CD4-positive, alpha-beta T cell (primary cell): ENCODE results near the gene PHTF1. TPM values are rescaled to one million over a fixed set of nuclear protein-coding genes. Genes with fewer than 3 reads are reported as not detected.

Source experiments
- ATAC-seq: fragments of 200-7000 bp; cut with Tn5 transposase; one replicate; pipeline ENCODE4 v1.10.0; 2022; ENCODE audit warnings: mild to moderate bottlenecking; ENCODE audit not compliant: poor library complexity
- CTCF ChIA-PET: fragments of 350-600 bp; sonication (Branson Sonifier 250); formaldehyde crosslinking; loops from one replicate; lab custom pipeline; 2021; ENCODE audit warnings: antibody characterized with exemption, inconsistent platforms; lab: Charles Lee
- POLR2A ChIA-PET: fragments of 350-600 bp; sonication (Branson Sonifier 250); formaldehyde crosslinking; loops from one replicate; lab custom pipeline; 2021; ENCODE audit warnings: antibody characterized with exemption, inconsistent platforms; lab: Charles Lee
- DNase-seq, 14 experiments: peaks; one replicate each; pipeline ENCODE4 v3.0.0-alpha.2; 2013 to 2020; ENCODE audit warnings: mixed read lengths in 2 of 14
- H3K27ac ChIP-seq, 2 donors: one replicate each; pipeline versions ENCODE4 v1.5.1 to v1.7.0; 2013; ENCODE audit warnings: low read length in 2 of 2, low read depth in 1 of 2, mild to moderate bottlenecking in 1 of 2
- H3K27me3 ChIP-seq, 2 experiments: 1 replicate in 1 of 2; 2 replicates in 1 of 2; pipeline versions ENCODE4 v1.6.1 to v1.7.0; 2013; ENCODE audit warnings: low read length in 2 of 2, control low read depth in 1 of 2, mild to moderate bottlenecking in 1 of 2, moderate library complexity in 1 of 2; ENCODE audit not compliant: insufficient read depth in 2 of 2, control insufficient read depth in 1 of 2
- H3K36me3 ChIP-seq: one replicate; pipeline ENCODE4 v1.6.1; 2013; ENCODE audit warnings: low read length, control low read depth; ENCODE audit not compliant: insufficient read depth
- H3K4me1 ChIP-seq: one replicate; pipeline ENCODE4 v1.6.1; 2013; ENCODE audit warnings: low read length, control low read depth; ENCODE audit not compliant: insufficient read depth
- H3K4me3 ChIP-seq: one replicate; pipeline ENCODE4 v1.5.1; 2013; ENCODE audit warnings: mild to moderate bottlenecking, low read length, moderate library complexity
- H3K9me3 ChIP-seq, 2 experiments: 1 replicate in 1 of 2; 2 replicates in 1 of 2; pipeline versions ENCODE4 v1.6.1 to v1.7.0; 2013; ENCODE audit warnings: low read length in 2 of 2, mild to moderate bottlenecking in 2 of 2, control low read depth in 1 of 2, moderate library complexity in 1 of 2; ENCODE audit not compliant: control insufficient read depth in 1 of 2, insufficient read depth in 1 of 2
- H3K27ac Mint-ChIP-seq: one replicate; pipeline ENCODE4 v1.8.0; 2020; ENCODE audit warnings: mixed read lengths
- H3K27me3 Mint-ChIP-seq: one replicate; pipeline ENCODE4 v1.8.0; 2021; ENCODE audit warnings: mixed read lengths
- H3K36me3 Mint-ChIP-seq: one replicate; pipeline ENCODE4 v1.8.0; 2021; ENCODE audit warnings: low read depth, mixed read lengths
- H3K4me1 Mint-ChIP-seq: one replicate; pipeline ENCODE4 v1.8.0; 2021; ENCODE audit warnings: low read depth, mixed read lengths
- H3K4me3 Mint-ChIP-seq: one replicate; pipeline ENCODE4 v1.8.0; 2020; ENCODE audit warnings: mild to moderate bottlenecking, mixed read lengths
- H3K9me3 Mint-ChIP-seq: one replicate; pipeline ENCODE4 v1.8.0; 2020; ENCODE audit warnings: mixed read lengths
- intact Hi-C, 2 experiments: fragments of 100-400 bp; cut with DNase I in 1 of 2; cut with micrococcal nuclease in 1 of 2; formaldehyde crosslinking; loops; one replicate each; pipeline versions ENCODE4 v1.15.1 to v1.9.0; 2023 to 2025; cut with DNase I, micrococcal nuclease
- total RNA-seq, 174 experiments: library from RNA in 2 of 174; stranded (reverse) in 2 of 174; gene quantifications; one replicate each; pipeline ENCODE4 v1.2.3 and lab custom pipeline; 2021 to 2026
- TF ChIP-seq, protein P1 (sequence below): fragments of 200-600 bp; IDR thresholded peaks from one replicate; pipeline ENCODE4 v1.8.0; 2022; ENCODE audit warnings: antibody characterized with exemption, mild to moderate bottlenecking

Gene PHTF1
- total RNA-seq, 2 experiments from 2014 or later = 3.1 to 4.0 TPM

DNA sequence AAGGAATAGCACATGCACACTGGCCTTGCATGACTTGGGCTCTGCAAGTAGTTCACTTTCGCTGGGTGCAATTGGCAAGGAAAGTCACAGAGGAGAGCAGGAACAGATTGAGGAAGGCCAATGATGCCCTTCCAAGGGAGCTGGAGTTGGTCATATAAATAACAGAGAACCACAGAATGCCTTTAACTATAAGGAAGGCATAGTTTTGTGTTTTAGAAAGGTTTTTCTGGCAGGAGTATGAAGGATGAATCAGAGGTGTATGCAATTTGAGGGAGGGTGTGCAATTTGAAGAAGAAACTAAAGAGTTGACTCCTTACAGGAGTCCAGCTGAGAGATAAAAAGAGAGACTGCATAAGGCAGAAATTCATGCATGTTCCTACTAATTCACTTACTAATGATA is 112.1 kb downstream of the PHTF1 start:
- ATAC-seq (no peak), DNase-seq (no peak)
- H3K4me1 Mint-ChIP-seq = no peaks in the 10 kb centered on the region
- peaks cover 38% of the 10 kb centered on the region for H3K36me3 Mint-ChIP-seq
- H3K4me3 Mint-ChIP-seq = no peak overlapping the region
- H3K4me1 ChIP-seq = no peaks in the 10 kb centered on the region
- no peaks in the 10 kb centered on the region for H3K27me3 Mint-ChIP-seq
- H3K27me3 ChIP-seq = no peaks in the 10 kb centered on the region
- H3K4me3 ChIP-seq = no peak overlapping the region
- CTCF ChIA-PET = no interaction called here
- no peak overlapping the region for H3K27ac ChIP-seq
- no peaks in the 10 kb centered on the region for H3K36me3 ChIP-seq
- no peaks in the 10 kb centered on the region for H3K9me3 ChIP-seq
- TF ChIP-seq, protein P1, sequence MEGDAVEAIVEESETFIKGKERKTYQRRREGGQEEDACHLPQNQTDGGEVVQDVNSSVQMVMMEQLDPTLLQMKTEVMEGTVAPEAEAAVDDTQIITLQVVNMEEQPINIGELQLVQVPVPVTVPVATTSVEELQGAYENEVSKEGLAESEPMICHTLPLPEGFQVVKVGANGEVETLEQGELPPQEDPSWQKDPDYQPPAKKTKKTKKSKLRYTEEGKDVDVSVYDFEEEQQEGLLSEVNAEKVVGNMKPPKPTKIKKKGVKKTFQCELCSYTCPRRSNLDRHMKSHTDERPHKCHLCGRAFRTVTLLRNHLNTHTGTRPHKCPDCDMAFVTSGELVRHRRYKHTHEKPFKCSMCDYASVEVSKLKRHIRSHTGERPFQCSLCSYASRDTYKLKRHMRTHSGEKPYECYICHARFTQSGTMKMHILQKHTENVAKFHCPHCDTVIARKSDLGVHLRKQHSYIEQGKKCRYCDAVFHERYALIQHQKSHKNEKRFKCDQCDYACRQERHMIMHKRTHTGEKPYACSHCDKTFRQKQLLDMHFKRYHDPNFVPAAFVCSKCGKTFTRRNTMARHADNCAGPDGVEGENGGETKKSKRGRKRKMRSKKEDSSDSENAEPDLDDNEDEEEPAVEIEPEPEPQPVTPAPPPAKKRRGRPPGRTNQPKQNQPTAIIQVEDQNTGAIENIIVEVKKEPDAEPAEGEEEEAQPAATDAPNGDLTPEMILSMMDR = no peak
- no peaks in the 10 kb centered on the region for H3K9me3 Mint-ChIP-seq
- no peak overlapping the region for H3K27ac Mint-ChIP-seq
- intact Hi-C loops = no loop called here
- POLR2A ChIA-PET = no interaction called here

Other genes starting within 250 kb of the PHTF1 start
- 10 to 100 TPM; 44.2 to 44.6 TPM for gene RSBN1, start 53.0 kb upstream of the PHTF1 start, total RNA-seq
- 10 to 100 TPM; 28.3 to 30.2 TPM for gene PTPN22, start 112.2 kb upstream of the PHTF1 start, total RNA-seq
- 1 to 10 TPM; 1.2 to 1.5 TPM for gene BCL2L15, start 128.1 kb upstream of the PHTF1 start, total RNA-seq
- gene AP4B1, start 145.3 kb upstream of the PHTF1 start, total RNA-seq = 10 to 100 TPM; 44.1 to 48.0 TPM
- 1 to 10 TPM; 6.4 to 6.8 TPM for gene DCLRE1B, start 145.8 kb upstream of the PHTF1 start, total RNA-seq
- gene HIPK1, start 169.8 kb upstream of the PHTF1 start, total RNA-seq = 100 to 1,000 TPM; 245 to 251 TPM
- under 1 TPM; 0.30 to 0.31 TPM for gene OLFML3, start 220.0 kb upstream of the PHTF1 start, total RNA-seq